ENCODE data around the gene YBX1. TPM values are rescaled to one million over a fixed set of nuclear protein-coding genes. Genes with fewer than 3 reads are reported as not detected.

YBX1 gene
- total RNA-seq, 1 experiment from 2014 or later: 1,098 TPM

DNA sequence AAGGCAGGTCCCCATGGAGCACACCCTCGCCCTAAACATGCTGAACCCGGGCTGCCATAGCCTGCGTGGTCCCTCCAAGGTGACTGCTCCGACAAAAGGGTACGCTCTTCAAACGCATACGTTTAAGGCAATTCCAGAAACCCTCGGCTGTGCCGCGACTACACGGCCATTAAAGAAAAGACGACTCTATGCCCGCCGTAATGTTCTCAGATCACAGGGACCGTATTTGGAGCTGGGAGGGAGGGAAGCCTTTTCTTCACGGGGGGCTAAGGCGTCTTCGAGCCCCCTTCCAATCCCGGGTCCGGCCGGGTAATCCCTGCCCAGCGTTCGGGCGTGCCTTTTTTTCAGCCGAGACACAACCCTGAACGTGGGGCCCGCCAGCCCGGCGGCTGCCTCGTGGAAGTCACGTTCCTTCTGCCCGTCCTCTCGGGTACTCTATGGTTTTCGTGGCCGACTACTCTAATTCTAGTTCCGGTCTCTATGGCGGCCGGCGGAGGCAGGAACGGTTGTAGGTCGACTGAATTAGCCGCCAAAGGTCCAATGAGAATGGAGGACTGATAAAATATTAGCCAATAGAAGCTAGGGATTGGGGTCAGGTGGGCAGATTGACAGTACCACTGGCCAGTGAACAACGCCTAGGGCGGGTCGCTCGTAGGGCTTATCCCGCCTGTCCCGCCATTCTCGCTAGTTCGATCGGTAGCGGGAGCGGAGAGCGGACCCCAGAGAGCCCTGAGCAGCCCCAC lies at the start of gene YBX1 (continued):
- TF ChIP-seq, protein P1, sequence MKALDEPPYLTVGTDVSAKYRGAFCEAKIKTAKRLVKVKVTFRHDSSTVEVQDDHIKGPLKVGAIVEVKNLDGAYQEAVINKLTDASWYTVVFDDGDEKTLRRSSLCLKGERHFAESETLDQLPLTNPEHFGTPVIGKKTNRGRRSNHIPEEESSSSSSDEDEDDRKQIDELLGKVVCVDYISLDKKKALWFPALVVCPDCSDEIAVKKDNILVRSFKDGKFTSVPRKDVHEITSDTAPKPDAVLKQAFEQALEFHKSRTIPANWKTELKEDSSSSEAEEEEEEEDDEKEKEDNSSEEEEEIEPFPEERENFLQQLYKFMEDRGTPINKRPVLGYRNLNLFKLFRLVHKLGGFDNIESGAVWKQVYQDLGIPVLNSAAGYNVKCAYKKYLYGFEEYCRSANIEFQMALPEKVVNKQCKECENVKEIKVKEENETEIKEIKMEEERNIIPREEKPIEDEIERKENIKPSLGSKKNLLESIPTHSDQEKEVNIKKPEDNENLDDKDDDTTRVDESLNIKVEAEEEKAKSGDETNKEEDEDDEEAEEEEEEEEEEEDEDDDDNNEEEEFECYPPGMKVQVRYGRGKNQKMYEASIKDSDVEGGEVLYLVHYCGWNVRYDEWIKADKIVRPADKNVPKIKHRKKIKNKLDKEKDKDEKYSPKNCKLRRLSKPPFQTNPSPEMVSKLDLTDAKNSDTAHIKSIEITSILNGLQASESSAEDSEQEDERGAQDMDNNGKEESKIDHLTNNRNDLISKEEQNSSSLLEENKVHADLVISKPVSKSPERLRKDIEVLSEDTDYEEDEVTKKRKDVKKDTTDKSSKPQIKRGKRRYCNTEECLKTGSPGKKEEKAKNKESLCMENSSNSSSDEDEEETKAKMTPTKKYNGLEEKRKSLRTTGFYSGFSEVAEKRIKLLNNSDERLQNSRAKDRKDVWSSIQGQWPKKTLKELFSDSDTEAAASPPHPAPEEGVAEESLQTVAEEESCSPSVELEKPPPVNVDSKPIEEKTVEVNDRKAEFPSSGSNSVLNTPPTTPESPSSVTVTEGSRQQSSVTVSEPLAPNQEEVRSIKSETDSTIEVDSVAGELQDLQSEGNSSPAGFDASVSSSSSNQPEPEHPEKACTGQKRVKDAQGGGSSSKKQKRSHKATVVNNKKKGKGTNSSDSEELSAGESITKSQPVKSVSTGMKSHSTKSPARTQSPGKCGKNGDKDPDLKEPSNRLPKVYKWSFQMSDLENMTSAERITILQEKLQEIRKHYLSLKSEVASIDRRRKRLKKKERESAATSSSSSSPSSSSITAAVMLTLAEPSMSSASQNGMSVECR (CRISPR knock-in tag; IDR thresholded peaks at IDR 0.05; ENCODE audit: borderline replicate concordance): peak; percentile 43; the same call in 1 of the 2 replicates
- TF ChIP-seq ELF4 (CRISPR knock-in tag; IDR thresholded peaks at IDR 0.05; ENCODE audit: low read depth) (no peak), GRHL2 (CRISPR knock-in tag; IDR thresholded peaks at IDR 0.05; ENCODE audit: insufficient replicate concordance, severe bottlenecking) (no peak), JUN (CRISPR knock-in tag; IDR thresholded peaks at IDR 0.05) (peak; percentile 80; the same call in 1 of the 2 replicates), CTCF (IDR thresholded peaks at IDR 0.05) (no peak), ATF2 (CRISPR knock-in tag; IDR thresholded peaks at IDR 0.05; ENCODE audit: borderline replicate concordance, low read depth) (no peak), ATF6 (CRISPR knock-in tag; IDR thresholded peaks at IDR 0.05) (no peak), FOXJ3 (CRISPR knock-in tag; IDR thresholded peaks at IDR 0.05; ENCODE audit: borderline replicate concordance) (no peak), ZNF281 (CRISPR knock-in tag; IDR thresholded peaks at IDR 0.05) (no peak), ZSCAN18 (CRISPR knock-in tag; IDR thresholded peaks at IDR 0.05) (no peak), ZBTB43 (CRISPR knock-in tag; IDR thresholded peaks at IDR 0.05) (0 out of 2 replicates have a peak, but pooled peaks have one; percentile 73), ATF1 (CRISPR knock-in tag; IDR thresholded peaks at IDR 0.05) (0 out of 2 replicates have a peak, but pooled peaks have one; percentile 28), ZBTB21 (CRISPR knock-in tag; IDR thresholded peaks at IDR 0.05; ENCODE audit: borderline replicate concordance) (no peak), RELA (CRISPR knock-in tag; IDR thresholded peaks at IDR 0.05; ENCODE audit: borderline replicate concordance) (no peak), ETV6 (CRISPR knock-in tag; IDR thresholded peaks at IDR 0.05) (peak; percentile 27; the same call in 1 of the 2 replicates), ZNF232 (CRISPR knock-in tag; IDR thresholded peaks at IDR 0.05) (peak; percentile 47; the same call in 1 of the 2 replicates), ZNF512 (CRISPR knock-in tag; IDR thresholded peaks at IDR 0.05; ENCODE audit: borderline replicate concordance) (no peak), NFE2L1 (CRISPR knock-in tag; IDR thresholded peaks at IDR 0.05) (no peak), OVOL2 (CRISPR knock-in tag; IDR thresholded peaks at IDR 0.05; ENCODE audit: borderline replicate concordance) (no peak), CREB1 (CRISPR knock-in tag; IDR thresholded peaks at IDR 0.05) (no peak)
